CD14-positive monocyte (primary cell): ENCODE data around the gene DDX60. TPM values are rescaled to one million over a fixed set of nuclear protein-coding genes. Genes with fewer than 3 reads are reported as not detected.

Experiments
- DNase-seq, 3 donors: peaks; one replicate each; pipeline ENCODE4 v3.0.0-alpha.2; 2011 to 2022
- H2AFZ ChIP-seq: 2 replicates; pipeline ENCODE4 v1.6.0; 2012; ENCODE audit warnings: mild to moderate bottlenecking, low read depth, low read length, inconsistent platforms; ENCODE audit not compliant: insufficient read depth, poor library complexity, severe bottlenecking
- H3K27ac ChIP-seq, 2 donors: 1 replicate in 1 of 2; 2 replicates in 1 of 2; pipeline ENCODE4 v1.5.1; 2012 to 2013; ENCODE audit warnings: low read length in 2 of 2, control low read depth in 1 of 2, inconsistent platforms in 1 of 2, low read depth in 1 of 2, mild to moderate bottlenecking in 1 of 2
- H3K27me3 ChIP-seq, 2 donors: one replicate each; pipeline versions ENCODE4 v1.6.0 to v1.6.1; 2011 to 2013; ENCODE audit warnings: low read length in 2 of 2; ENCODE audit not compliant: control insufficient read depth in 2 of 2, insufficient read depth in 2 of 2
- H3K36me3 ChIP-seq, 2 donors: replicated peaks in 1 of 2; 1 replicate in 1 of 2; 2 replicates in 1 of 2; pipeline versions ENCODE4 v1.5.1 to v1.6.1; 2012 to 2013; ENCODE audit warnings: low read length in 2 of 2, control low read depth in 1 of 2, inconsistent platforms in 1 of 2, mild to moderate bottlenecking in 1 of 2; ENCODE audit not compliant: insufficient read depth in 2 of 2, control insufficient read depth in 1 of 2
- H3K4me1 ChIP-seq, 2 donors: 1 replicate in 1 of 2; 2 replicates in 1 of 2; pipeline versions ENCODE4 v1.5.1 to v1.6.1; 2012 to 2013; ENCODE audit warnings: low read length in 2 of 2, control low read depth in 1 of 2, inconsistent platforms in 1 of 2, mild to moderate bottlenecking in 1 of 2, moderate library complexity in 1 of 2; ENCODE audit not compliant: insufficient read depth in 2 of 2, control insufficient read depth in 1 of 2
- H3K4me2 ChIP-seq: replicated peaks from 2 replicates; pipeline ENCODE3; 2012; ENCODE audit warnings: low read length, moderate library complexity, mild to moderate bottlenecking; ENCODE audit not compliant: poor library complexity, severe bottlenecking; ENCODE audit errors: extremely low read depth
- H3K4me3 ChIP-seq, 3 experiments: fragments of 200-600 bp in 1 of 3; sonication (generic) in 1 of 3; replicated peaks in 1 of 3; 1 replicate in 2 of 3; 2 replicates in 1 of 3; pipeline ENCODE4 v1.5.1; 2011 to 2013; ENCODE audit warnings: low read length in 3 of 3, mild to moderate bottlenecking in 3 of 3, control low read depth in 2 of 3, low read depth in 2 of 3, inconsistent platforms in 1 of 3, moderate library complexity in 1 of 3
- H3K79me2 ChIP-seq: 2 replicates; pipeline ENCODE4 v1.6.0; 2012; ENCODE audit warnings: mild to moderate bottlenecking, control low read depth, inconsistent platforms, low read length, moderate library complexity; ENCODE audit not compliant: insufficient read depth
- H3K9ac ChIP-seq: 2 replicates; pipeline ENCODE4 v1.6.0; 2017; ENCODE audit warnings: low read length, mild to moderate bottlenecking; ENCODE audit not compliant: insufficient read depth, poor library complexity, severe bottlenecking
- H3K9me3 ChIP-seq, 2 donors: replicated peaks in 1 of 2; 1 replicate in 1 of 2; 2 replicates in 1 of 2; pipeline versions ENCODE4 v1.5.1 to v1.6.1; 2012 to 2013; ENCODE audit warnings: low read length in 2 of 2, control low read depth in 1 of 2; ENCODE audit not compliant: control insufficient read depth in 1 of 2, insufficient read depth in 1 of 2
- H4K20me1 ChIP-seq: 2 replicates; pipeline ENCODE4 v1.6.0; 2012; ENCODE audit warnings: mild to moderate bottlenecking, low read length, control low read depth, moderate library complexity; ENCODE audit not compliant: insufficient read depth
- H3K27ac Mint-ChIP-seq, 7 donors: one replicate each; pipeline ENCODE4 v1.8.0; 2020; ENCODE audit warnings: mild to moderate bottlenecking in 7 of 7, mixed read lengths in 7 of 7, moderate library complexity in 6 of 7, inconsistent platforms in 2 of 7
- H3K27me3 Mint-ChIP-seq, 3 donors: one replicate each; pipeline ENCODE4 v1.8.0; 2021 to 2022; ENCODE audit warnings: low read depth in 3 of 3, mild to moderate bottlenecking in 3 of 3, mixed read lengths in 3 of 3, moderate library complexity in 3 of 3, inconsistent platforms in 1 of 3
- H3K36me3 Mint-ChIP-seq, 2 donors: one replicate each; pipeline ENCODE4 v1.8.0; 2020; ENCODE audit warnings: mixed read lengths in 2 of 2, inconsistent platforms in 1 of 2, mild to moderate bottlenecking in 1 of 2
- H3K4me1 Mint-ChIP-seq: one replicate; pipeline ENCODE4 v1.8.0; 2020; ENCODE audit warnings: mild to moderate bottlenecking, mixed read lengths
- H3K4me3 Mint-ChIP-seq, 2 donors: one replicate each; pipeline ENCODE4 v1.8.0; 2020; ENCODE audit warnings: mild to moderate bottlenecking in 2 of 2, mixed read lengths in 2 of 2, moderate library complexity in 1 of 2
- H3K9me3 Mint-ChIP-seq, 7 donors: one replicate each; pipeline ENCODE4 v1.8.0; 2020 to 2022; ENCODE audit warnings: mixed read lengths in 7 of 7, mild to moderate bottlenecking in 6 of 7, moderate library complexity in 6 of 7, inconsistent platforms in 2 of 7
- CTCF ChIP-seq: fragments of 200-600 bp; IDR thresholded peaks from one replicate; pipeline ENCODE4 v1.8.0; 2022; ENCODE audit warnings: antibody characterized with exemption, mild to moderate bottlenecking
- WGBS: methylation state at CpG from one replicate; pipeline ENCODE4 v1.1.5; 2013; ENCODE audit warnings: missing lambda C conversion rate; ENCODE audit not compliant: insufficient coverage; 5-methylcytosine and 5-hydroxymethylcytosine counted together
- intact Hi-C, 2 donors: fragments of 100-400 bp; cut with micrococcal nuclease; formaldehyde crosslinking; loops; one replicate each; pipeline versions ENCODE4 v1.15.0 to v1.15.1; 2023
- polyA plus RNA-seq, 3 donors: library from polyadenylated mRNA; depleted of rRNA in 1 of 3; unstranded in 2 of 3; stranded (reverse) in 1 of 3; fragments of 300-500 nt in 2 of 3; fragments of >200 nt in 1 of 3; fragmentation: Illumina TruSeq in 2 of 3; gene quantifications; 1 replicate in 2 of 3; 2 replicates in 1 of 3; pipeline ENCODE4 v1.2.3, GENCODE V29; 2012 to 2021

Gene DDX60
- polyA plus RNA-seq, 3 donors = 7.0 to 12.2 (median 8.6) TPM

GRCh38 chr4:168188754-168189153 is 129.8 kb downstream of the DDX60 start:
- Histone ChIP-seq H3K36me3 (no peaks in the 10 kb centered on the region), H2AFZ (no peak overlapping the region), H3K4me3 (no peak overlapping the region), H3K27ac (no peak overlapping the region), H3K4me2 (no peak overlapping the region), H3K9ac (no peak overlapping the region), H4K20me1 (no peaks in the 10 kb centered on the region), H3K79me2 (no peaks in the 10 kb centered on the region), H3K9me3 (no peaks in the 10 kb centered on the region), H3K27me3 (no peaks in the 10 kb centered on the region), H3K4me1 (peaks cover 0 to 3% of the 10 kb centered on the region in 2 donors)
- DNase-seq = no peak
- Mint-ChIP-seq H3K9me3 (peaks cover 0 to 8% (median 4%) of the 10 kb centered on the region in 7 donors), H3K36me3 (no peaks in the 10 kb centered on the region), H3K4me1 (peaks cover 11% of the 10 kb centered on the region), H3K27me3 (peaks cover 0 to 3% (median 1%) of the 10 kb centered on the region in 3 donors), H3K4me3 (no peak overlapping the region), H3K27ac (peak overlapping the region in 1 of 7 donors; percentile 21)
- WGBS = no CpG with 5 or more reads among the region's 1 CpG
- intact Hi-C loops = loop anchor here in 1 of 2 donors (10.0 kb wide), 1 partner anchor 366 kb away; no protein-coding TSS in a partner anchor
- TF ChIP-seq CTCF = no peak

- H3K4me2 ChIP-seq = no peak overlapping the region
- Mint-ChIP-seq H3K4me3 (no peak overlapping the region), H3K4me1 (peaks cover 9% of the 10 kb centered on the region), H3K36me3 (no peaks in the 10 kb centered on the region), H3K27ac (no peak overlapping the region), H3K9me3 (peaks cover 0 to 5% (median 0%) of the 10 kb centered on the region in 7 donors), H3K27me3 (peaks cover 0 to 1% (median 0%) of the 10 kb centered on the region in 3 donors)
- no peak overlapping the region for H3K27ac ChIP-seq
- no peak overlapping the region for H2AFZ ChIP-seq
- no peak overlapping the region for H3K4me3 ChIP-seq
- DNase-seq = no peak
- H3K9ac ChIP-seq = no peak overlapping the region
- no peaks in the 10 kb centered on the region for H3K27me3 ChIP-seq
- no peaks in the 10 kb centered on the region for H3K9me3 ChIP-seq
- H4K20me1 ChIP-seq = no peaks in the 10 kb centered on the region
- intact Hi-C loops = loop anchor here in 1 of 2 donors (10.0 kb wide), 1 partner anchor 371 kb away; no protein-coding TSS in a partner anchor
- H3K36me3 ChIP-seq = no peaks in the 10 kb centered on the region
- peak; percentile 62 for TF ChIP-seq CTCF
- H3K79me2 ChIP-seq = no peaks in the 10 kb centered on the region
- WGBS = 40% methylated on average over 3 of the region's 6 CpGs
- peaks cover 0 to 3% of the 10 kb centered on the region in 2 donors for H3K4me1 ChIP-seq
These were observed 134.6 kb downstream of the DDX60 start for GRCh38 chr4:168183717-168184571.
